SK-N-MC (cell line): ENCODE measurements around the gene MIA2.

Experiments used
- DNase-seq: peaks from one replicate; pipeline ENCODE4 v3.0.0-alpha.2; 2011; ENCODE audit warnings: low read depth, low spot score
- H3K27ac ChIP-seq: fragments of 200-600 bp; sonication (generic); 2 replicates; pipeline ENCODE4 v1.5.1; 2016; ENCODE audit warnings: mixed run types
- H3K36me3 ChIP-seq: fragments of 200-600 bp; sonication (generic); 2 replicates; pipeline ENCODE4 v1.6.1; 2017; ENCODE audit warnings: antibody characterized with exemption, low read length, mixed read lengths; ENCODE audit not compliant: insufficient read depth
- H3K4me3 ChIP-seq: fragments of 200-600 bp; sonication (generic); 2 replicates; pipeline ENCODE4 v1.5.1; 2016
- H3K9ac ChIP-seq: fragments of 200-600 bp; sonication (generic); 2 replicates; pipeline ENCODE4 v1.8.0; 2017; ENCODE audit warnings: mixed run types, mixed read lengths; ENCODE audit not compliant: insufficient read length
- H3K9me3 ChIP-seq: fragments of 200-600 bp; sonication (generic); 2 replicates; pipeline ENCODE4 v1.6.1; 2017; ENCODE audit warnings: low read depth, mild to moderate bottlenecking, antibody characterized with exemption, low read length, moderate library complexity, mixed read lengths
- EZH2 ChIP-seq: fragments of 200-600 bp; sonication (generic); IDR thresholded peaks from one replicate; pipeline ENCODE4 v1.6.1; 2017; ENCODE audit warnings: antibody characterized with exemption
- FOXP2 ChIP-seq: optimal IDR thresholded peaks from 2 replicates; pipeline ENCODE3; 2011; ENCODE audit warnings: mild to moderate bottlenecking, moderate library complexity; ENCODE audit not compliant: insufficient read depth; ENCODE audit errors: extremely low read length, control extremely low read depth
- POLR2AphosphoS5 ChIP-seq: IDR thresholded peaks from 2 replicates; pipeline ENCODE4 v1.6.1; 2012; ENCODE audit warnings: mild to moderate bottlenecking, low read depth, low read length, borderline replicate concordance

The MIA2 gene

GRCh38 chr14:39364509-39364908 lies 130.8 kb downstream of the MIA2 start:
- H3K9ac ChIP-seq = no peak overlapping the region
- DNase-seq = no peak
- no peak for TF ChIP-seq EZH2
- TF ChIP-seq FOXP2 = no peak
- TF ChIP-seq POLR2AphosphoS5 = no peak
- no peaks in the 10 kb centered on the region for H3K9me3 ChIP-seq
- H3K4me3 ChIP-seq = no peak overlapping the region
- no peak overlapping the region for H3K27ac ChIP-seq
- H3K36me3 ChIP-seq = no peaks in the 10 kb centered on the region

- Histone ChIP-seq H3K36me3 (no peaks in the 10 kb centered on the region), H3K9ac (no peak overlapping the region), H3K4me3 (no peak overlapping the region), H3K27ac (no peak overlapping the region), H3K9me3 (no peaks in the 10 kb centered on the region)
- TF ChIP-seq FOXP2 (no peak), POLR2AphosphoS5 (no peak), EZH2 (no peak)
- no peak for DNase-seq
Observed at GRCh38 chr14:39365354-39365753, 131.6 kb downstream of the MIA2 start.

GRCh38 chr14:39366460-39367386 lies 133.0 kb downstream of the MIA2 start:
- Histone ChIP-seq H3K36me3 (no peaks in the 10 kb centered on the region), H3K9ac (no peak overlapping the region), H3K27ac (no peak overlapping the region), H3K4me3 (no peak overlapping the region), H3K9me3 (no peaks in the 10 kb centered on the region)
- no peak for DNase-seq
- TF ChIP-seq FOXP2 (no peak), EZH2 (no peak), POLR2AphosphoS5 (no peak)

- no peak for TF ChIP-seq FOXP2
- no peak for TF ChIP-seq POLR2AphosphoS5
- no peak for TF ChIP-seq EZH2
- Histone ChIP-seq H3K36me3 (no peaks in the 10 kb centered on the region), H3K27ac (no peak overlapping the region), H3K9ac (no peak overlapping the region), H3K4me3 (no peak overlapping the region), H3K9me3 (no peaks in the 10 kb centered on the region)
- no peak for DNase-seq
Observed at GRCh38 chr14:39367387-39367751, 133.7 kb downstream of the MIA2 start.

GRCh38 chr14:39368261-39368959 lies 134.7 kb downstream of the MIA2 start:
- H3K9me3 ChIP-seq = no peaks in the 10 kb centered on the region
- H3K9ac ChIP-seq = peak overlapping the region; percentile 35
- H3K27ac ChIP-seq = no peak overlapping the region
- peak; percentile 45 for DNase-seq
- H3K4me3 ChIP-seq = no peak overlapping the region
- TF ChIP-seq EZH2 = no peak
- no peak for TF ChIP-seq POLR2AphosphoS5
- no peak for TF ChIP-seq FOXP2
- no peaks in the 10 kb centered on the region for H3K36me3 ChIP-seq

- no peak for DNase-seq
- Histone ChIP-seq H3K27ac (no peak overlapping the region), H3K9me3 (no peaks in the 10 kb centered on the region), H3K4me3 (no peak overlapping the region), H3K9ac (peak overlapping the region; percentile 35), H3K36me3 (no peaks in the 10 kb centered on the region)
- TF ChIP-seq EZH2 (no peak), POLR2AphosphoS5 (no peak), FOXP2 (no peak)
Observed at GRCh38 chr14:39369029-39369428, 135.3 kb downstream of the MIA2 start.

- DNase-seq = no peak
- Histone ChIP-seq H3K9ac (no peak overlapping the region), H3K27ac (no peak overlapping the region), H3K9me3 (no peaks in the 10 kb centered on the region), H3K4me3 (no peak overlapping the region), H3K36me3 (no peaks in the 10 kb centered on the region)
- TF ChIP-seq EZH2 (no peak), FOXP2 (no peak), POLR2AphosphoS5 (no peak)
Observed at GRCh38 chr14:39370415-39370814, 136.7 kb downstream of the MIA2 start.

GRCh38 chr14:39372656-39373055 lies 138.9 kb downstream of the MIA2 start:
- Histone ChIP-seq H3K9ac (no peak overlapping the region), H3K27ac (no peak overlapping the region), H3K9me3 (no peaks in the 10 kb centered on the region), H3K4me3 (no peak overlapping the region), H3K36me3 (no peaks in the 10 kb centered on the region)
- DNase-seq = no peak
- TF ChIP-seq POLR2AphosphoS5 (no peak), FOXP2 (no peak), EZH2 (no peak)

- H3K9ac ChIP-seq = no peak overlapping the region
- TF ChIP-seq POLR2AphosphoS5 (no peak), EZH2 (no peak)
- H3K9me3 ChIP-seq = no peaks in the 10 kb centered on the region
- H3K36me3 ChIP-seq = no peaks in the 10 kb centered on the region
- DNase-seq = no peak
- peak overlapping the region; percentile 19; the same call in 1 of the 2 replicates for H3K27ac ChIP-seq
- no peak overlapping the region for H3K4me3 ChIP-seq
Observed at GRCh38 chr14:39374851-39375250, 141.1 kb downstream of the MIA2 start.
